ENCODE measurements around the gene CRHBP. TPM values are rescaled to one million over a fixed set of nuclear protein-coding genes. Genes with fewer than 3 reads are reported as not detected.

Gene CRHBP
- 3.2 TPM for total RNA-seq

GRCh38 chr5:76952795-76953536, at the start of gene CRHBP:
Gene CRHBP, plus strand, starts transcription at chr5:76953045. Its CDS starts 90 bp downstream, at chr5:76953135.

Other genes starting within 250 kb of the CRHBP start
- gene F2R, start 236.9 kb upstream of the CRHBP start, total RNA-seq = 35.1 TPM
- 4.2 TPM for gene F2RL1, start 134.0 kb upstream of the CRHBP start, total RNA-seq
- gene S100Z, start 103.0 kb upstream of the CRHBP start, total RNA-seq = not detected
- gene AGGF1, start 77.4 kb downstream of the CRHBP start, total RNA-seq = 45.8 TPM
- gene ZBED3, start 134.2 kb downstream of the CRHBP start, total RNA-seq = 7.3 TPM